Epithelial cell of esophagus (primary cell): Measurements from ENCODE around the gene LRRC45.
A peak's percentile ranks its signal among the peaks of the same experiment; 100 is the strongest.

Experiments used
- DNase-seq: peaks from one replicate; pipeline ENCODE4 v3.0.0; 2010; ENCODE audit warnings: low read depth
- H3K4me3 ChIP-seq: 2 replicates; pipeline ENCODE4 v1.5.1; 2011; ENCODE audit warnings: mild to moderate bottlenecking, low read length, control low read depth
- TF ChIP-seq, protein P1 (sequence below): IDR thresholded peaks from 2 replicates; pipeline ENCODE4 v1.5.1; 2011; ENCODE audit warnings: low read depth, mild to moderate bottlenecking, low read length, control low read depth, inconsistent platforms; ENCODE audit not compliant: insufficient read depth; ENCODE audit errors: missing control alignments

LRRC45 gene

DNA sequence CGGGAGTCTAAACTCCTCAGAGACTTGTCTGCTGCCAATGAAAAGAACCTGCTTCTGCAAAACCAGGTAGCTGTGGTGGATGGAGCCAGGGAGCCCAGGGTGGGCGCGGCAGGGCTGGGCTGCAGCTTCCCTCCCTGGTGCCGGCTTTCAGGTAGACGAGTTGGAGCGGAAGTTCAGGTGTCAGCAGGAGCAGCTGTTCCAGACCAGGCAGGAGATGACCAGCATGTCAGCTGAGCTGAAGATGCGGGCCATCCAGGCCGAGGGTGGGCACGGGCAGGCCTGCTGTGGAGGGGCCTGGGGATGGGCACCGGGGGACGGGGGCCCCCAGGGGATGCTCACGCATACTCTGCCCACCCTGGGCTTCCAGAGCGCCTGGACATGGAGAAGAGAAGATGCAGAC, 5.1 kb downstream of the LRRC45 start:
- TF ChIP-seq, protein P1, sequence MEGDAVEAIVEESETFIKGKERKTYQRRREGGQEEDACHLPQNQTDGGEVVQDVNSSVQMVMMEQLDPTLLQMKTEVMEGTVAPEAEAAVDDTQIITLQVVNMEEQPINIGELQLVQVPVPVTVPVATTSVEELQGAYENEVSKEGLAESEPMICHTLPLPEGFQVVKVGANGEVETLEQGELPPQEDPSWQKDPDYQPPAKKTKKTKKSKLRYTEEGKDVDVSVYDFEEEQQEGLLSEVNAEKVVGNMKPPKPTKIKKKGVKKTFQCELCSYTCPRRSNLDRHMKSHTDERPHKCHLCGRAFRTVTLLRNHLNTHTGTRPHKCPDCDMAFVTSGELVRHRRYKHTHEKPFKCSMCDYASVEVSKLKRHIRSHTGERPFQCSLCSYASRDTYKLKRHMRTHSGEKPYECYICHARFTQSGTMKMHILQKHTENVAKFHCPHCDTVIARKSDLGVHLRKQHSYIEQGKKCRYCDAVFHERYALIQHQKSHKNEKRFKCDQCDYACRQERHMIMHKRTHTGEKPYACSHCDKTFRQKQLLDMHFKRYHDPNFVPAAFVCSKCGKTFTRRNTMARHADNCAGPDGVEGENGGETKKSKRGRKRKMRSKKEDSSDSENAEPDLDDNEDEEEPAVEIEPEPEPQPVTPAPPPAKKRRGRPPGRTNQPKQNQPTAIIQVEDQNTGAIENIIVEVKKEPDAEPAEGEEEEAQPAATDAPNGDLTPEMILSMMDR: no peak
- no peak for DNase-seq
- no peak overlapping the region for H3K4me3 ChIP-seq

DNA sequence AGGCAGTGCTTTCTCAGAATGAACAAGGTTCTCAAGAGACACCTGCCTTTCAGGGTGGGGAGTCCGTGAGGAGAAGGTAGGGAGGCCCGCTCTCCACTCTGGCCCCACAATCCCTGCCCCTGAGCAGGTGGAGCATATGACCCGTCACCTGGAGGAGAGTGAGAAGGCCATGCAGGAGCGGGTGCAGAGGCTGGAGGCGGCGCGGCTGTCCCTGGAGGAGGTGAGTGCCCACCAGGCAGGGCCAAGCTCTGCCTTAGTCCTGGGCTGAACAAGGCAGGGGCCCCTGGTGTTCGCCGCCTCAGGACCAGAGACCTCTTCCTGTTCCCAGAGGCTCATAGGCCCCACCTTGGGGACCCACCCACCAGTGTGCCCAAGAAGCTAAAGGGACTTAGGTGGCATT, 5.9 kb downstream of the LRRC45 start:
- TF ChIP-seq, protein P1: no peak
- no peak overlapping the region for H3K4me3 ChIP-seq
- DNase-seq: no peak

DNA sequence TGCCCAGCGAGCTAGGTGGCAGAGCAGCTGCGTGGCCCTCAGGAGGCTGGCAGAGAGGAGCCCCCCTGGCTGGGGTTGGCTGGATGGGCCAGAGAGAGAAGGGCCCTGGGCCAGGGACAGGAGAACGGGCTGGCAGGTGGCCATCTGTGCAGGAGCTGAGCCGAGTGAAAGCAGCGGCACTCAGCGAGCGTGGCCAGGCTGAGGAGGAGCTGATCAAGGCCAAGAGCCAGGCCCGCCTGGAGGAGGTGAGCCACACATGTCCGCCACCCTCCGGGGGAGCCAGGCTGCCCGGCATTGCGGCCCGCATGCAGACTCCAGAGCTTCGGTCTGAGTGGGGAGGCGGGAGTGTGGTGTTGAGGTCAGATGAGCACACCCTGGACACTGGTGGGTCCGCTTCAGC, 6.3 kb downstream of the LRRC45 start:
- TF ChIP-seq, protein P1: no peak
- DNase-seq: no peak
- H3K4me3 ChIP-seq: no peak overlapping the region

DNA sequence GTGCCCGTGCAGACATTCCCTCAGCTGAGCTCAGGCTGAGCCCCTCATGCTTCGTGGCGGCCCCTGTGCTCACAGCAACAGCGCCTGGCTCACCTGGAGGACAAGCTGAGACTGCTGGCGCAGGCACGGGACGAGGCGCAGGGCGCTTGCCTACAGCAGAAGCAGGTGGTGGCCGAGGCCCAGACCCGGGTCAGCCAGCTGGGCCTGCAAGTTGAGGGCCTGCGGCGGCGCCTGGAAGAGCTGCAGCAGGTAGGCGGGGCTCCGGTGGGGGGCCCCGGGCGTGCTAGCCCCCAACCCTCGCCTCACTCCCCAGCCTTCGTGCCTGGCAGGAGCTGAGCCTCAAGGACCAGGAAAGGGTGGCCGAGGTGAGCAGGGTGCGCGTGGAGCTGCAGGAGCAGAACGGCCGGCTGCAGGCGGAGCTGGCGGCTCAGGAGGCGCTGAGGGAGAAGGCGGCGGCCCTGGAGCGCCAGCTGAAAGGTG, 6.9 kb downstream of the LRRC45 start:
- TF ChIP-seq, protein P1: no peak
- H3K4me3 ChIP-seq: no peak overlapping the region
- DNase-seq: no peak

DNA sequence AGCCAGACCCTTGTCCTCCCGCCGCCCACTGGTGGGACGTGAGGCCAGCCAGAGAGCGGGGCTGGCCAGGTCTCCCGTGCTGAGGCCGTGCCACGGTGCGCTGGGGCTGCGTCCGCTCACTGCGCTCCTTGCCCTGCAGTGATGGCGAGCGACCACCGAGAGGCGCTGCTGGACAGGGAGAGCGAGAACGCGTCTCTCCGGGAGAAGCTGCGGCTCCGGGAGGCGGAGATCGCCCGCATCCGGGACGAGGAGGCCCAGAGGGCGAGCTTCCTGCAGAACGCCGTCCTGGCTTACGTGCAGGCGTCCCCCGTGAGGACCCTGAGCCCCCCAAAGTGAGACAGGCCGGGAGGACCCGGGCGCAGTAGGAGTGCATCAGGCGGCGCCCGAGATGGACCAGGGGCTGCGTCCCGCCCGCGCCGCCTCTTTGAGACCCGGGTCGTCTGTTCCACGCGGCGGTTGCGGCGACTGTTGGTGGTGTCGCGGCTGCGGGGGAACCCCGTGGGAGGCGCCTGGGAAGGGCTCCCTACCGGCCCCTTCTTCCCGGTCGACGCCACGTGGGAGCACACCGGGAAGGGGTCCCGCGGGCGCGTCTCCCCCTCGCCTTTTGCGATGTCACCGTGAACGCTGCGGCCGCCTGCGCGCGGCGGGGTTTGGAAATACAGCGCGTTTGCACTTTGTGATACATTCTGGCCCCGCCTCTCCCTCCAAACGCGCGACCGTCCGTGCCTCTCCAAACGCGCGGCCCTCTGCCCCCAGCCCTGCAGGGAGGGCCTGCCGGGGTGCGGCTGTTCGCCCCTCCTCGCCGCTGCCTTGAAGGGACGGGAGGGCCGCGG, 7.6 kb downstream of the LRRC45 start:
- peak overlapping the region; percentile 47 for H3K4me3 ChIP-seq

DNA sequence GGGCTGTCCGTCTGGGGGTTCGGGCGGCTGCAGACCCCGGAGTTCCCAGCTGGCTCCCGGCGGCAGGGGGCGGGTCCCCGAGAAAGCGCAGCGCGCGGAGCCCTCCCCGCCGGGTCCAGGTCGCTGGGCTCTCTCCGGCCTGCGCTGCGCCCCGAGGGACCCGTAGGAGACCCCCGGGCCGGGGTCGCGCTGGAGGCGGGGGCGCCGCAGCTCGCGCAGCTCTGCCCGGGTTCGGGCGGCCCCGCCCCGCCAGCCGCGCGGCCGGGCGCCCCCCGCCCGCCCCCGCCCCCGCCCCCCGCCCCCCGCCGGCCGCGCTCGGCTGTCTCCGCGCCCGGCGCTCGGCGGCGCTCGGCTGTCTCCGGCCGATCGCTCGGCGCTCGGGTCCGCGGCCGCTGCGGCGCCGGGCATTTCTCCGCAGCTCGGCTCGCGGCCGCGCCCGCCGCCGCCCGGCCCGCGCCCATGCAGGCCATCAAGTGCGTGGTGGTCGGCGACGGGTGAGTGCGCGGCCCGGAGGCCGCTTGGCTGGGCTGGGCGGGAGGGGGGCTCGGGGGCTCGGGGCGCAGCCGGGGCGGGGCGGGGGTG, 8.3 kb downstream of the LRRC45 start, which contains the start of gene RAC3:
Gene RAC3, plus strand, starts transcription at position 376 of the 582 bp plus-strand sequence. Its CDS starts 84 bp downstream, at position 460.
- peak within 1 kb of the TSS; percentile 50 for H3K4me3 ChIP-seq
- peak; percentile 38 for DNase-seq
- TF ChIP-seq, protein P1: no peak

More for the DNA sequence above, 7.6 kb downstream of the LRRC45 start:
- TF ChIP-seq, protein P1: peak; percentile 75
- DNase-seq: peak; percentile 91
